ENCODE results near the gene LRP11.
A peak's percentile ranks its signal among the peaks of the same experiment; 100 is the strongest.
"Not testable (repeated sequence)": the region's sequence is repeated elsewhere in the genome, so short reads cannot be mapped to it uniquely, and the experiment has no call there.

The LRP11 gene

GRCh38 chr6:149845549-149845948 lies 18.6 kb downstream of the LRP11 start:
- DNase-seq, result no peak

GRCh38 chr6:149844480-149844879 lies 19.7 kb downstream of the LRP11 start:
- no peak for DNase-seq

- DNase-seq, result not testable (repeated sequence)
Measured at GRCh38 chr6:149844036-149844435, 20.1 kb downstream of the LRP11 start.

- DNase-seq, result no peak
Measured at GRCh38 chr6:149843051-149843633, 21.0 kb downstream of the LRP11 start.

GRCh38 chr6:149842331-149842730 lies 21.8 kb downstream of the LRP11 start:
- DNase-seq, result no peak

- DNase-seq, result peak; percentile 88
Measured at GRCh38 chr6:149840345-149841075, 23.6 kb downstream of the LRP11 start.

- no peak for DNase-seq
Measured at GRCh38 chr6:149834513-149835481, 29.4 kb downstream of the LRP11 start.

GRCh38 chr6:149833651-149834050 lies 30.5 kb downstream of the LRP11 start:
- no peak for DNase-seq

- DNase-seq, result no peak
Measured at GRCh38 chr6:149831308-149831820, 32.8 kb downstream of the LRP11 start.

GRCh38 chr6:149830731-149831307 lies 33.3 kb downstream of the LRP11 start:
- DNase-seq, result no peak

GRCh38 chr6:149825292-149825691 lies 38.9 kb downstream of the LRP11 start:
- DNase-seq, result no peak

- DNase-seq, result no peak
Measured at GRCh38 chr6:149823013-149823412, 41.1 kb downstream of the LRP11 start.

GRCh38 chr6:149821492-149821891 lies 42.7 kb downstream of the LRP11 start:
- DNase-seq, result no peak

GRCh38 chr6:149820506-149820905 lies 43.7 kb downstream of the LRP11 start:
- no peak for DNase-seq

- no peak for DNase-seq
Measured at GRCh38 chr6:149815788-149816187, 48.4 kb downstream of the LRP11 start.

GRCh38 chr6:149813351-149813750 lies 50.8 kb downstream of the LRP11 start:
- no peak for DNase-seq

- no peak for DNase-seq
Measured at GRCh38 chr6:149809798-149810197, 54.4 kb downstream of the LRP11 start.

GRCh38 chr6:149806127-149806526 lies 58.0 kb downstream of the LRP11 start:
- no peak for DNase-seq

- DNase-seq, result no peak
Measured at GRCh38 chr6:149783551-149783950, 80.6 kb downstream of the LRP11 start.

GRCh38 chr6:149782337-149782736 lies 81.8 kb downstream of the LRP11 start:
- DNase-seq, result no peak

- no peak for DNase-seq
Measured at GRCh38 chr6:149781715-149782114, 82.4 kb downstream of the LRP11 start.

GRCh38 chr6:149779644-149779963 lies 84.6 kb downstream of the LRP11 start:
- no peak for DNase-seq

- DNase-seq, result no peak
Measured at GRCh38 chr6:149777624-149778023, 86.5 kb downstream of the LRP11 start.
